HG03159 (cell line): Measurements from ENCODE around the gene NHEJ1.
A peak's percentile ranks its signal among the peaks of the same experiment; 100 is the strongest.

ENCODE experiments used
- ATAC-seq: cut with Tn5 transposase; IDR thresholded peaks from one replicate; pipeline ENCODE4 v1.9.1; 2021; ENCODE audit warnings: mild to moderate bottlenecking, moderate library complexity; ENCODE audit not compliant: unreplicated experiment

NHEJ1 gene

GRCh38 chr2:219034823-219035222, 125.8 kb downstream of the NHEJ1 start:
- ATAC-seq: no peak

GRCh38 chr2:219032051-219032745, 128.4 kb downstream of the NHEJ1 start:
- no peak for ATAC-seq

GRCh38 chr2:219031005-219031738, 129.4 kb downstream of the NHEJ1 start:
- no peak for ATAC-seq

- no peak for ATAC-seq
Measured at GRCh38 chr2:219030177-219030940, 130.3 kb downstream of the NHEJ1 start.

GRCh38 chr2:219029829-219030165, 130.8 kb downstream of the NHEJ1 start:
- ATAC-seq: peak; percentile 86

- ATAC-seq: no peak
Measured at GRCh38 chr2:219028996-219029828, 131.4 kb downstream of the NHEJ1 start.

GRCh38 chr2:219028141-219028540, 132.5 kb downstream of the NHEJ1 start:
- ATAC-seq: no peak

- no peak for ATAC-seq
Measured at GRCh38 chr2:219027511-219028055, 133.0 kb downstream of the NHEJ1 start.

- no peak for ATAC-seq
Measured at GRCh38 chr2:219026946-219027345, 133.7 kb downstream of the NHEJ1 start.

GRCh38 chr2:219025637-219026585, 134.7 kb downstream of the NHEJ1 start:
- ATAC-seq: no peak
